Measurements from ENCODE around the gene C1orf21.

C1orf21 gene

DNA sequence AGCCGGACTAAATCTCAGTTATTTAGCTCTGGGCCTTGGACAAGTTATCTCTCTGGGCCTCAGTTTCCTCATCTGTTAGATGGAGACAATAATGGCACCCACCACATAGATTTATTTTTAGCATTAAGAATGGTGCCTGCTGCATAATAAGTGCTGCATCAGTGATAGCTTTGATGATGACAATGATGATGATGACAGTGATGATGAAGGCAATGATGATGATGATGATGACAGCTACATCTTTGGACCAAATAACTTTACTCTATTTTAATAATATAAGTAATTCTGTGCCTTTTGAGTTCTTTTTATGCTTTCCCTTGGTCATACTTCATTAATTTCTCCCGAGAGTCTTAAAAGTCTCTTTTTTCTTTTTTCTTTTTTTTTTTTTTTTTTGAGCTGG, 143.4 kb downstream of the C1orf21 start:
- no peak for DNase-seq

DNA sequence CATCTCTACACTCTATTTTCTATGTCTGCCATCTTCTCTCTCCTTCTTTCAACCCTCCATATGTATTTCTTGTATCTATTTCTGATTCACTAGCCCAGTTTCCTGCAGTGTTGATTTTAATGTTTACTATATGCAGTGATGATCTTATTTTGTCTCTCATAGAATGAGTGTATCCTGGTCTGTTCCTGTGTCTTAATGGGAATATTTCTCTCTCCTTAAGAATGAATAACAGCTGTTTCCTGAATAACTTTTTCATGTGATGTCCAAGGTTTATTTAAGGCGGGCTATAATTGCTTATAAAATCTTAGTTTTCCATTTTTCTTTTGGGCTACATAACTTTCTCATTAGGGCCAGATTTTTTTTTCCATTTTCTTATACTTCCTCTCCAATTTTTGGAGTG, 144.5 kb downstream of the C1orf21 start:
- no peak for DNase-seq

GRCh38 chr1:184532199-184532598, 145.4 kb downstream of the C1orf21 start:
- DNase-seq: no peak

GRCh38 chr1:184533049-184533448, 146.2 kb downstream of the C1orf21 start:
- no peak for DNase-seq

DNA sequence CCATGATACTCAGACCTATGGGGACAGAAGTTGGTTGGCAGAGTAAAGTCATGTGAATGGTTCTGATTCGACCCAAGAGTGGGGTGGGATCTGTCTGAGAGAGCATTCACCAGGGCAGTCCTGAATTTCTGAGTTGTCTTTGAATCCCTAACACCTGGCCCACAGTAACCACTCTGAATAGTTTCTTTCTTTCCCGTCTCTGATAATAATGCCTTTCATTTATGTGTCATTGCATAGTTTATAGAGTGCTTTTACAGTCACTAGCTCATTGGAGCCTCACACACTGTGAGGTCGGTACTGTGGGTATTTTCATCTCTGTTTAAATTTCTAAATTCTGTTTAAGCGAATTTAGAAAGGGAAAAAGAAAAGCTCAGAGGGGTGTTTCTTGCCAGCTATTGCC, 147.1 kb downstream of the C1orf21 start:
- DNase-seq: no peak

DNA sequence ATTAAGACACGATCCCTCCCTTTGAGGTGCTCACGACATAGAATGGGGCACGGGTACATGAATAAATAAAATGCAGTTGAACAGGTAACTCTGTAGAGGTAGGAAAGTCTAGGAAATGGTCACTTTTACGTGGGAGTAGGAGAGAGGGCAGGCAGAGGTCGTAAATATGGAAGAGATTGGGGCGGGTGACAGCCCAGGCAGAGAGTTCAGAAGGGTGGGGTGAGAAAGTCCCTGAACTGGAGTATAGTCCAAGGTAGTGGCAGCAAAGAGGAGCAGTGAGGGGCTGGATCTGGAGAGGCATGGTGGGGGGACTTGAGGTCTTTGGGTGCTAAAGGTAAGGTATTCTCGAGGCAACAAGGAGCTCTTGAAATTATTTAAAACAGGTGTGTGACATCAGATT, 147.9 kb downstream of the C1orf21 start:
- no peak for DNase-seq

DNA sequence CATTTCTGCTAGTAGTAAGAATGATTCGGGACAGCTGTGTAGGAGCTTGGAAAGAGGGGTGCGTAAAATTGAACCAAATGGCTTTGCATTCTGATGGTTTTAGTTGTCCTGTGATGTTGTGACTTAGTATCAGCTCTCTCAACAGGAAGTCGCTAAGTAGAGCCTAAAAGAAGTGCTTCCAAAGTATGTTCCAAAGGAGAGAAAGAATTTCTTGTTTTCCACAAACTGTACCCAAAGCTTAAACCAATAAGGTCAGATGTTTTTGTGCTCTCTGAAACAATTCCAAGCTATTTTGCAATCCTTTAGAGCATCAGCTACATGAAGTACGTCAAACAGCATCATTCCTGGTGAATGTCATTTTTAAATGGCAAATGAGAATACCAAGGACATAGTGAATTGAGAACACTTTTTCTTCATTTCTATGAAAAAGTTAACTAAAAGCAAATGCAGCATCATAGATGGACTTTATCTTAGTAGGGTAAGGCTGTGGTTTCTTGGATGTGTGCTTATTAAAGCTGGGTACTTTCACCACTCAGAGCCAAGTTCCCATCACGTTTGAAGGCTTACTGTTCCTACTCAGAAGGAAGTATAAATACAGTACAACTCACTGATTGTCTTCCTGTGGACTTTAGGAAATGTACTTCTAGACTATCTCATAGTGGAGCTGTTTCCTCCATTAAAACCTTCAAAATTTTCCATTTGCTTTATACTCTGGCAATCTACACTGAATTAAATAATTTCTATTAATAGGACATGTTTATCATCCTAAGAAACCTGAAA, 148.6 kb downstream of the C1orf21 start:
- DNase-seq: peak; percentile 61

DNA sequence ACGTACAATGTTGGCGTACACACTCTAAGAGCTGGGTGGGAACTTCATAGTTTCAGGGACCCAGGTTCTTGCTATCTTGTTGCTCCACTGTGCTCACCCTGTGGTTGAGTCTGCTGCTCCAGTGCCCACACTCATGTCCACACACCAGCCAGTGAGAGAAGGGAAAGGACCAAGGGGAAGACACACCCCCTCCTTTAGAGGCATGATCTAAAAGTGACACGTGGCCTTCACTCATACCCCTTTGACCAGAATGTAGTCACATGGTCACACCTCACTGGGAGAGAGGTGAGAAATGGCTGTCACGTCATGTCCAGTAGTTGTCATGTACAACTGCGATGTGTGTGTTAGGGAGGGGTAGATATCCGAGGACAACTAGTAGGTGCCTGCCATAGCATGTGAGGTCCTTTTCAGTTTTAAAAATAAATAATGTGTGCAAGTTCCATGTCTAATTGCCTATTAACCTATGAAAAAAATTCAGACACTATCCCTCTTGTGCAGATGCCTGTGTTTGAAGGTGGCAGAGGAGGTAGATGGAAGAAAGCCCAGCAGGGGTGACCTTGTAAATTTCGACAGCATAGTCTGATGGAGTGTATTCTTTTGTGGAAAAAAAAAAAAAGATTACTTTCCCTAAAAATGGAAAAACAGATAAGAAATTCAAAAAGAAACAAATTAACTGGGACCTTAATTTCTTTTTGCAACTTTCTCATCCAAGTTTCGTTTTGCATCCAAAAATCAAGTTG, 149.6 kb downstream of the C1orf21 start:
- no peak for DNase-seq

DNA sequence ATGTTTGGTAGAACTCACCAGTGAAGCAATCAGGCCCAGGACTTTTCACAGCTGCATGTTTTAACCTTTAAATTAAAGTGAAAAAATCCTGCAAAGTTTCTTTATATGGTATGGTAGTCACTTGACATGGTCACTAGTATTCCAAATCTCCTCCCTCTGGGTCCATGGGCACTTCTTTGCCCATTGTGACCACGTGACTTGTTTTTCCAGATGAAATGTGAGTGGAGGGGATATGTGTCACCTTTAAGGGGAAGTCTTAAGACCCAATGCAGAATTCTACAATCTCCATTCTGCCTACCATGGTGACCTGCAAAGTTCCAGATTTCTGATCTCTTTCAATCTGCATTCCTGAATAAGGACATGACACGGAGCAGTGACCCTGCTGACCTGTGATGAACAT, 152.8 kb downstream of the C1orf21 start:
- no peak for DNase-seq

- no peak for DNase-seq
Measured at GRCh38 chr1:184541537-184542152, 154.8 kb downstream of the C1orf21 start.

DNA sequence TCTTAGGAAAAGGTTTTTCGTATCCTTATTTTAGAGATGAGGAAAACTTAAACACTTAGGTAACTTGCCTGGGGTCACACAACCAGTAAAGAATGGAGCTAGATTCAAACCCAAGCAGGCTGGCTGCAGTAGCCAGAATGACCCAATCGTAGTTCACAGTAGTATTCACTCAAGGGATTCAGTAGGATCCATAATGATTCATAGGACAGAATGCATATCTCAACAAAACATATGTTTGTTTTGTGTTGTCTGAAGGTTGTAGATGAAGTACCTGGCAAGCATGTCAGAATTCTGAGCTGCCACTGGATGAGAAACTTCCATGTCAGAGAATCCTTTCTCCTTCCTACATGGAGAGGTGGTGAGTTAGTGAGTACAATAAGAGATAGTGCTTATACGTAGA, 155.5 kb downstream of the C1orf21 start:
- no peak for DNase-seq

DNA sequence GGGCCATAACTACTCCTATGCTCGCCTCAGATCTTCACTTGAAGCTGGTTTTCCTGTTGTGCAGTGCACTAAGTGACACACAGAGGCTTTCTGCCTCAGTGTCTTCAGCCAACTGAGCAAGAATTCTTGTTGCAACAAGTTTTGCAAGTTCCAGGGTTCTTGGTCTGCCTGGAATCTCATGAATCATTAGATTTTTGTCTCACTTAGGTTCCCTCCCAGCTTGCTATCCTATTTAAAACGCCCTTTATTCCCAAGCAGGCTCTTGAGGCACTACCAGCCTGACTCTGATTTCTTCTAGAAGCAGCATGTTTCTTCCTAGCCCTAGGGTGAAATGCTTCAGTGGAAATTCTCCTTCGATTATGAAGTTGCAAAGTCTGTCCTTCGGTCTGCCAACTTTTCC, 158.8 kb downstream of the C1orf21 start:
- peak; percentile 25 for DNase-seq

DNA sequence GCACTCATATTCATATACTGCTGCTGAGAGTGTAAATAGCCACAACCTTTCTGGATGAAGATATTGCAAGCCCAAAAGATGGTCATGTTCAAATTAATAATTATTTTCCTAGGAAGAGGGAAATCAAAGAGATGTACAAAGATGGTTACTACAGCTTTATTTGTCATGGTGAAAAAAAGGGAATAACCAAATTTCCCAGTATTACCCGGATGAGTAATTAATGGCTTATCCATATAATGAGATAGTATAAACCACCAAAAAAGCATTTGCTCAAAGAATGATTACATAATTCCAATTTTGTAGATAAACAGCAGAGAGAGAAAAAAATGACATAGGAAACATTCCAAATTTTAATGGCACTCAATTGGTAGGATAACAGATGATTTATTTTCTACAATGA, 165.6 kb downstream of the C1orf21 start:
- DNase-seq: no peak

DNA sequence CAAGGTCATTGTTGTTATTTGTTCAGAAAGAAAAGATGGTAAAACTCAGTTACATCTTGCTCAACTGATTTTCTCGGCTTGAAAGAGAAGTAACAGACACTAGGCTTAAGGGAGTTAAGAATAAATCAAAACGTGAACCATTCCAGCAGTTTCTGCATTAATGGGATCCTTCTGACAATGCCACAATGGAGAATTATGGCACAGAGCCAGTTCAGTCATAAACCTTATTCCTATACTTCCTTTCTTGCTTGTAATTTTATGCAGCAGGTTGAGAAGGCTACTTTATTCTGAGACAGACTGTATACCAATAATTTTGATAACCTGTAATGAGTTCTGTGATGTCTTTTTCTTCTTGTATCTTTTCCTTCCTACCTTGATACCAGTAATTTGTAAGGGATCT, 167.0 kb downstream of the C1orf21 start:
- DNase-seq: no peak

GRCh38 chr1:184555665-184556641, 169.1 kb downstream of the C1orf21 start:
- DNase-seq: no peak

GRCh38 chr1:184556665-184557064, 169.8 kb downstream of the C1orf21 start:
- no peak for DNase-seq

DNA sequence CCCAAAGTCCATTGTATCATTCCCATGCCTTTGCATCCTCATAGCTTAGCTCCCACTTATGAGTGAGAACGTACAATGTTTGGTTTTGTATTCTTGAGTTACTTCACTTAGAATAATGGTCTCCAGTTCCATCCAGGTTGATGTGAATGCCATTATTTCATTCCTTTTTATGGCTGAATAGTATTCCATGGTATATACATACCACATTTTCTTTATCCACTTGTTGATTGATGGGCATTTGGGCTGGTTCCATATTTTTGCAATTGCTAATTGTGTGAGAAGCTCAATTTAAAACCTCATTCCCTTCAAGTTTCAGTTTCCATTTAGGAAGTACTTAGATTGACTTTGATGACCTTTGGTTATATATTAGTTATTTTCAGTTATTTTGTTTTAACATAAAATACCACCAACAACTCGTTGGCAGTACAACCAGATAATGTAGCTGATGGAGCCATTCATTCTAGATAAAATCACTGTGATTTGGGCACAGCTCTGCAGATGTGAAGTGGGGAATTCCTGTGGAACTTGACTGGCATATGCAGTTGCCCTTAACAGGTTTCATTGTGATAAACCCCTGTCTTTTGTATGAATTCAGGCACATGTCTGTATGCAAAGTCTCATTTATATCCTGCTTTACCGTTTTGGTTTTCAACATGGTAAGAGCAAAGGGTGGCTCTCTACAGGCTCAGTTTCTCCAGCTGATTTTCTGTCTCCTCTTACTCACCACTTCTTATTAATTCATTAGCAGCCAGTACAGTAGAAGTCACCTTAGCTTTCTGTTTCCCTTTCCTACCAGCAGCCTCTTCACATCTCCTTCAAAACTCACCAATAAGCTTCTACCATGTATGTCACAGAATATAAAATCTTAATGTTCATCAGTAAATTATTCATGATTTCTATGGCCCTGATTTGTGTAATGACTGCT, 170.9 kb downstream of the C1orf21 start:
- DNase-seq: no peak

- no peak for DNase-seq
Measured at GRCh38 chr1:184558691-184559090, 171.9 kb downstream of the C1orf21 start.

DNA sequence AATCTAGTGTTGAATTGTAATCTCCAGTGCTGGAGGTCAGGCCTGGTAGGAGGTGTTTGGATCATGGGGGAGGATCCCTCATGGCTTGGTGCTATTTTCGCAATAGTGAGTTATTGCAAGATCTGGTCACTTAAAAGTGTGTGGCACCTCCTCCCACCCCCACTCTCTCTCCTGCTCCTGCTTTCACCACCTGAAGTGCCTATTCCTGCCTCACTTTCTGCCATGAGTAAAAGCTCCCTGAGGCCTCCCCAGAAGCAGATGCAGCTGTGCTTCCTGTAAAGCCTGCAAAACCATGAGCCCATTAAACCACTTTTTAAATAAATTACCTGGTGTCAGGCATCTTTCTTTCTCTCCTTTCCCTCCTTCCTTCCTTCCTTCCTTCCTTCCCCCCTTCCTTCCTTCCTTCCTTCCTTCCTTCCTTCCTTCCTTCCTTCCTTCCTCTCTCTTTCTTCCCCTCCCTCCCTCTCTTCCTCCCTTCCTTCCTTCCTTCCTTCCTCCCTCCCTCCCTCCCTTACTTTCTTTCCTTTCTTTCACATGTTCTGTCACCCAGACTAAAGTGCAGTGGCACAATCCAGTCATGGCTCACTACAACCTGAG, 172.4 kb downstream of the C1orf21 start:
- no peak for DNase-seq

DNA sequence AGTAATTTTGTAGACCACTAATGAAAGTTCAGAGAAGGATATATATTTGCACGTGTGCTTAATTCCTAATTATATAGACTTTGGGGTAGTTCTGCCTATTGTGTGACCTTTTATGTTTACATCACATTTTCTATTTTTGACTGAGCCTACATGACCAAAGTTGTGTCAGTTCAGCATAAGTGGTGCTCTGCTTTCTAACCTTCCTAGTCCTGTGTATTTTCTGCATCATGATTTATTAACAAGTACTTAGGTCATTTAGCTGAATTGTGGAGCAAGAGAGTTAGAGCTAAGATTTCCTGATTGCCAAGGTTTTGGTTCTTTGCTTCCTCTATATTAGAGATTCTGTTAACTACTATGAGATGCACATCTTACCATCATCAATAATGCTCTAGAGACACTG, 176.0 kb downstream of the C1orf21 start:
- no peak for DNase-seq

DNA sequence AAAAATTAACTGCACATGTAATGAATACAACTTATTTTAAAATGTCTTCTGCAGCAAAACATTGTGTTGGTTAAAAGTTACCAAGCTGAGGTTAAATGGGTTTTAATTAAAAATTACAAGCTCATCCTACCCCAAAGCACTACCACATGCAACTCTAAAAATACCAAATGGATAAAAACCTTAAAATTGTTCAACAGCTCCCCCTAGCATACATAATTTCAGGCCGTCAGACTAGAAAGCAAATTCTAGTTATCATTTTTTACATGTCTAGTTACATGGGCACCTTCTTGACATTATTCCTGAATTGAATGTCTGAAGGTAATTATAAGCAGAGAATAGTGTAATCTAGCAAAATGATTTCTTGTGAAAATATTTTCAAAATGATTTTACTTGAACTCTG, 176.5 kb downstream of the C1orf21 start:
- peak; percentile 27 for DNase-seq

All from fibroblast of skin of right biceps (primary cell).